HepG2 (cell line): ENCODE data around the gene COL9A3. TPM values are rescaled to one million over a fixed set of nuclear protein-coding genes. Genes with fewer than 3 reads are reported as not detected.
A peak's percentile ranks its signal among the peaks of the same experiment; 100 is the strongest.

Source experiments
- ARNTL ChIP-seq: sonication (generic); formaldehyde crosslinking; IDR thresholded peaks from 2 replicates; pipeline ENCODE4 v1.4.0; 2020; ENCODE audit warnings: mild to moderate bottlenecking, missing genetic modification reagents
- BRCA1 ChIP-seq: sonication (generic); formaldehyde crosslinking; IDR thresholded peaks from 2 replicates; pipeline ENCODE4 v1.4.0; 2020; ENCODE audit warnings: missing genetic modification reagents
- PHF8 ChIP-seq: sonication (generic); formaldehyde crosslinking; IDR thresholded peaks from 2 replicates; pipeline ENCODE4 v1.5.0; 2020; ENCODE audit warnings: missing genetic modification reagents
- RFX5 ChIP-seq: IDR thresholded peaks from 2 replicates; pipeline ENCODE4 v1.6.1; 2011; ENCODE audit warnings: low read depth, low read length, improper control_type of control experiment
- TCF7L2 ChIP-seq: IDR thresholded peaks from 2 replicates; pipeline ENCODE4 v1.6.1; 2011; ENCODE audit warnings: mild to moderate bottlenecking, low read depth, low read length, moderate library complexity
- ZNF430 ChIP-seq: sonication (generic); formaldehyde crosslinking; IDR thresholded peaks from 2 replicates; pipeline ENCODE4 v1.9.0; 2021; ENCODE audit warnings: mild to moderate bottlenecking, missing genetic modification reagents
- polyA plus RNA-seq, 8 experiments: library from polyadenylated mRNA; depleted of rRNA in 3 of 8; stranded (reverse) in 7 of 8; unstranded in 1 of 8; fragments of >200 nt; fragmentation: Illumina TruSeq in 4 of 8; extraction: Trizol in 4 of 8; gene quantifications; 2 replicates each; pipeline versions ENCODE4 v1.2.1 to v1.2.3, GENCODE V29; 2011 to 2016; ENCODE audit warnings: low read depth in 4 of 8, missing spikeins in 1 of 8, mixed read lengths in 1 of 8; ENCODE audit not compliant: insufficient read depth in 1 of 8
- total RNA-seq, 5 experiments: library from RNA; depleted of rRNA; stranded (reverse); fragments of >200 nt; fragmentation: Illumina TruSeq; extraction: Trizol; gene quantifications; 2 replicates each; pipeline ENCODE4 v1.2.3, GENCODE V29; 2016; ENCODE audit warnings: low read depth in 1 of 5
- TF ChIP-seq, protein P1 (sequence below): sonication (generic); formaldehyde crosslinking; IDR thresholded peaks from 2 replicates; pipeline ENCODE4 v1.5.0; 2020; ENCODE audit warnings: mild to moderate bottlenecking, missing genetic modification reagents
- TF ChIP-seq, protein P2 (sequence below): IDR thresholded peaks from 2 replicates; pipeline ENCODE4 v1.6.1; 2016
- TF ChIP-seq, protein P3 (sequence below): sonication (generic); formaldehyde crosslinking; IDR thresholded peaks from 2 replicates; pipeline ENCODE4 v1.4.0; 2020; ENCODE audit warnings: missing genetic modification reagents
- TF ChIP-seq, protein P4 (sequence below): sonication (generic); formaldehyde crosslinking; IDR thresholded peaks from 2 replicates; pipeline ENCODE4 v1.8.0; 2022; ENCODE audit warnings: mild to moderate bottlenecking, missing genetic modification reagents; ENCODE audit not compliant: insufficient replicate concordance
- TF ChIP-seq, protein P5 (sequence below), 2 experiments: sonication (generic) in 1 of 2; formaldehyde crosslinking in 1 of 2; IDR thresholded peaks; 2 replicates each; pipeline versions ENCODE4 v1.4.0 to v1.6.1; 2016 to 2020; ENCODE audit warnings: borderline replicate concordance in 1 of 2, low read depth in 1 of 2, mild to moderate bottlenecking in 1 of 2, missing genetic modification reagents in 1 of 2

The COL9A3 gene
- total and polyA plus RNA-seq, 2 of the 13 experiments (the other 11 are each of a cell fraction or from before 2014, with no cell fraction given): 155 to 204 TPM

DNA sequence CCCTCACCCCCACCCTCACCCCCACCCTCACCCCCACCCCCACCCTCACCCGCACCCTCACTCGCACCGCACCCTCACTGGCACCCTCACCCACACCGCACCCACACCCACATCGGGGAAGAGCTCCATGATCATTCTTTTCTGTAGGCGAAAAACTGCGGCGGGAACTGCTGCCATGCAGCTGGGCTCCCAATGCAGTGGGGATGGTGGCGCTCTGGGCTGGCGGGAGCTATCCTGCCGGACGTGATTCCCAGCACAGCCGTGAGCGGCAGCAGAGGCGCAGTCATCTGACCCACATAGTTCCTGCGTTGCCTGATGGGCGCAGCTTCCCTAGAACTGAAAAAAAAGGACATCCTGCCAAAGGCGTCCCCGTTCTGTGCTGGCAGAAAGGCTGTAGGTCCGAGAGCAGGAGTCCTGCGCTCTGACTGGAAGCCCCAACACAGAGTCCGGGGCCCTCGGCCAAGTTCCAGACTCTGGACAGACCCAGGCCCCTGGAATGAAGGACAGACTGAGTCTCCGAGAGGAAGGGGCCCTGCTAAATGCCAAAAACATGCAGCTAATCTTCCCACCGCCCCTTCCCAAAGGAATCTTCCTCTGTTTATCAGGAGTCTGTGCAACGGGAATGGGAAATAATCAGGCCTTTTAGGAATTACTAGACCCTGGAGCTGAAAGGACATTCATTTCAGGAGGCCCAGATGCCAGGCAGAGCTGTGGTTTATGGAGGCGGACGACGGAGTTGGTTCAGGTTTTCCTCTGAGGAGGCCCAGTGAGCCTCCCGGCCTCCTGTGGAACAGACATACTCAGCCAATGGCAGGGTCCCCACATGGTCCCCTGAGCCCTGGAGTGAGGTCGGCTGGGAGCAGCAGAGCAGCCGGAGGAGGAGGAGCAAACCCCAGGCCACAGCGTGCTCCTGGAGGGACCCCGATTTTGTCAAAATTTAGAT lies 58.8 kb downstream of the COL9A3 start (continued):
- TF ChIP-seq RFX5: 0 out of 2 replicates have a peak, but pooled peaks have one; percentile 25
- TF ChIP-seq, protein P1, sequence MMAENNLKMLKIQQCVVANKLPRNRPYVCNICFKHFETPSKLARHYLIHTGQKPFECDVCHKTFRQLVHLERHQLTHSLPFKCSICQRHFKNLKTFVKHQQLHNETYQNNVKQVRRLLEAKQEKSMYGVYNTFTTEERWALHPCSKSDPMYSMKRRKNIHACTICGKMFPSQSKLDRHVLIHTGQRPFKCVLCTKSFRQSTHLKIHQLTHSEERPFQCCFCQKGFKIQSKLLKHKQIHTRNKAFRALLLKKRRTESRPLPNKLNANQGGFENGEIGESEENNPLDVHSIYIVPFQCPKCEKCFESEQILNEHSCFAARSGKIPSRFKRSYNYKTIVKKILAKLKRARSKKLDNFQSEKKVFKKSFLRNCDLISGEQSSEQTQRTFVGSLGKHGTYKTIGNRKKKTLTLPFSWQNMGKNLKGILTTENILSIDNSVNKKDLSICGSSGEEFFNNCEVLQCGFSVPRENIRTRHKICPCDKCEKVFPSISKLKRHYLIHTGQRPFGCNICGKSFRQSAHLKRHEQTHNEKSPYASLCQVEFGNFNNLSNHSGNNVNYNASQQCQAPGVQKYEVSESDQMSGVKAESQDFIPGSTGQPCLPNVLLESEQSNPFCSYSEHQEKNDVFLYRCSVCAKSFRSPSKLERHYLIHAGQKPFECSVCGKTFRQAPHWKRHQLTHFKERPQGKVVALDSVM: peak; percentile 91
- no peak for TF ChIP-seq TCF7L2
- no peak for TF ChIP-seq BRCA1 (CRISPR knock-in tag)
- TF ChIP-seq ARNTL (CRISPR knock-in tag): no peak; the same call in 1 of the 2 replicates
- TF ChIP-seq, protein P2, sequence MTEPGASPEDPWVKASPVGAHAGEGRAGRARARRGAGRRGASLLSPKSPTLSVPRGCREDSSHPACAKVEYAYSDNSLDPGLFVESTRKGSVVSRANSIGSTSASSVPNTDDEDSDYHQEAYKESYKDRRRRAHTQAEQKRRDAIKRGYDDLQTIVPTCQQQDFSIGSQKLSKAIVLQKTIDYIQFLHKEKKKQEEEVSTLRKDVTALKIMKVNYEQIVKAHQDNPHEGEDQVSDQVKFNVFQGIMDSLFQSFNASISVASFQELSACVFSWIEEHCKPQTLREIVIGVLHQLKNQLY (CRISPR knock-in tag): peak; percentile 10; the same call in 1 of the 2 replicates
- TF ChIP-seq, protein P3, sequence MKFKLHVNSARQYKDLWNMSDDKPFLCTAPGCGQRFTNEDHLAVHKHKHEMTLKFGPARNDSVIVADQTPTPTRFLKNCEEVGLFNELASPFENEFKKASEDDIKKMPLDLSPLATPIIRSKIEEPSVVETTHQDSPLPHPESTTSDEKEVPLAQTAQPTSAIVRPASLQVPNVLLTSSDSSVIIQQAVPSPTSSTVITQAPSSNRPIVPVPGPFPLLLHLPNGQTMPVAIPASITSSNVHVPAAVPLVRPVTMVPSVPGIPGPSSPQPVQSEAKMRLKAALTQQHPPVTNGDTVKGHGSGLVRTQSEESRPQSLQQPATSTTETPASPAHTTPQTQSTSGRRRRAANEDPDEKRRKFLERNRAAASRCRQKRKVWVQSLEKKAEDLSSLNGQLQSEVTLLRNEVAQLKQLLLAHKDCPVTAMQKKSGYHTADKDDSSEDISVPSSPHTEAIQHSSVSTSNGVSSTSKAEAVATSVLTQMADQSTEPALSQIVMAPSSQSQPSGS (CRISPR knock-in tag): peak; percentile 58
- TF ChIP-seq PHF8: peak; percentile 48; the same call in 1 of the 2 replicates
- TF ChIP-seq, protein P4, sequence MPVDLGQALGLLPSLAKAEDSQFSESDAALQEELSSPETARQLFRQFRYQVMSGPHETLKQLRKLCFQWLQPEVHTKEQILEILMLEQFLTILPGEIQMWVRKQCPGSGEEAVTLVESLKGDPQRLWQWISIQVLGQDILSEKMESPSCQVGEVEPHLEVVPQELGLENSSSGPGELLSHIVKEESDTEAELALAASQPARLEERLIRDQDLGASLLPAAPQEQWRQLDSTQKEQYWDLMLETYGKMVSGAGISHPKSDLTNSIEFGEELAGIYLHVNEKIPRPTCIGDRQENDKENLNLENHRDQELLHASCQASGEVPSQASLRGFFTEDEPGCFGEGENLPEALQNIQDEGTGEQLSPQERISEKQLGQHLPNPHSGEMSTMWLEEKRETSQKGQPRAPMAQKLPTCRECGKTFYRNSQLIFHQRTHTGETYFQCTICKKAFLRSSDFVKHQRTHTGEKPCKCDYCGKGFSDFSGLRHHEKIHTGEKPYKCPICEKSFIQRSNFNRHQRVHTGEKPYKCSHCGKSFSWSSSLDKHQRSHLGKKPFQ (CRISPR knock-in tag): peak; percentile 47
- TF ChIP-seq, protein P5, sequence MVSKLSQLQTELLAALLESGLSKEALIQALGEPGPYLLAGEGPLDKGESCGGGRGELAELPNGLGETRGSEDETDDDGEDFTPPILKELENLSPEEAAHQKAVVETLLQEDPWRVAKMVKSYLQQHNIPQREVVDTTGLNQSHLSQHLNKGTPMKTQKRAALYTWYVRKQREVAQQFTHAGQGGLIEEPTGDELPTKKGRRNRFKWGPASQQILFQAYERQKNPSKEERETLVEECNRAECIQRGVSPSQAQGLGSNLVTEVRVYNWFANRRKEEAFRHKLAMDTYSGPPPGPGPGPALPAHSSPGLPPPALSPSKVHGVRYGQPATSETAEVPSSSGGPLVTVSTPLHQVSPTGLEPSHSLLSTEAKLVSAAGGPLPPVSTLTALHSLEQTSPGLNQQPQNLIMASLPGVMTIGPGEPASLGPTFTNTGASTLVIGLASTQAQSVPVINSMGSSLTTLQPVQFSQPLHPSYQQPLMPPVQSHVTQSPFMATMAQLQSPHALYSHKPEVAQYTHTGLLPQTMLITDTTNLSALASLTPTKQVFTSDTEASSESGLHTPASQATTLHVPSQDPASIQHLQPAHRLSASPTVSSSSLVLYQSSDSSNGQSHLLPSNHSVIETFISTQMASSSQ (IDR thresholded peaks at IDR 0.05; ENCODE audit: low read depth): no peak
- TF ChIP-seq, protein P5 (CRISPR knock-in tag; IDR thresholded peaks at IDR 0.05; ENCODE audit: borderline replicate concordance): 0 out of 2 replicates have a peak, but pooled peaks have one; percentile 25
- peak; percentile 77; the same call in 1 of the 2 replicates for TF ChIP-seq ZNF430 (CRISPR knock-in tag)
